SKM-1 treated with dmso at 0.1 percent for 144 hours (cell line): Measurements from ENCODE around the gene HEATR5A.
"Not testable (repeated sequence)": the region's sequence is repeated elsewhere in the genome, so short reads cannot be mapped to it uniquely, and the experiment has no call there.

Experiments
- DNase-seq: peaks from one replicate; lab custom pipeline; 2025; ENCODE audit not compliant: unreplicated experiment; lab: John Stamatoyannopoulos, UW

The HEATR5A gene

DNA sequence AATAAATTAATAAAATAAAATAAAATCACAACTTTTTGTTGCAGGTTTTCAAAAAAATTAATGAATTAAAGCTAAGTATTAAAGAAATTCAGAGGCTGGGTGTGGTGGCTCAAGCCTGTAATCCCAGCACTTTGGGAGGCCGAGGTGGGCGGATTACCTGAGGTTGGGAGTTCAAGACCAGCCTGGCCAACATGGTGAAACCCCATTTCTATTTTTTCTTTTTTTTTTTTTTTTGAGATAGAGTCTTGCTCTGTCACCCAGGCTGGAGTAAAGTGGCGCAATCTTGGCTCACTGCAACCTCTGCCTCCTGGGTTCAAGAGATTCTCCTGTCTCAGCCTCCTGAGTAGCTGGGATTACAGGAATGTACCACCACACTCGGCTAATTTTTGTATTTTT, 161.3 kb downstream of the HEATR5A start:
- DNase-seq: not testable (repeated sequence)

DNA sequence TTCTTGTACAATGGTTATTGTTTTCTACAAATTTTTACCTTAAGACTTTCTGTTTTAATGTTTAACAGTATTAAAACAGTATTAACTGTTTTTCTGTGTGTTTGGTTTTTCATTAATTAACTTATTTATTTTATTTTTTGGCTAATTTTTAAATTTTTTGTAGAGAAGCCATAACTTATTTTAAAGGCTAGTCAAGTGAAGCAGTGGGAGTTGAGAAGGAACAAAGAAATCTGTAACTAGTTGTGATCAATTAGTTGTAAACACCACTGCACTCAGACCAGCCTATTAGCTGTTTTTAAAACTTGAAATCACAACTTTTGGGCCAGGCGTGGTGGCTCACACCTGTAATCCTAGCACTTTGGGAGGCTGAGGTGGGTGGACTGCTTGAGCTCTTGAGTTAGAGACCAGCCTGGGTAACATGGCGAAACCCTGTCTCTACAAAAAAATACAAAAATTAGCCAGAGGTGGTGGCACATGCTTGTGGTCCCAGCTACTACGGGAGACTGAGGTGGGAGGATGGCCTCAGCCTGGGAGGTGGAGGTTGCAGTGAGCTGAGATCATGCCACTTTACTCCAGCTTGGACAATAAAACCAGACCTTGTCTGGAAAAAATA, 161.8 kb downstream of the HEATR5A start:
- DNase-seq: no peak

DNA sequence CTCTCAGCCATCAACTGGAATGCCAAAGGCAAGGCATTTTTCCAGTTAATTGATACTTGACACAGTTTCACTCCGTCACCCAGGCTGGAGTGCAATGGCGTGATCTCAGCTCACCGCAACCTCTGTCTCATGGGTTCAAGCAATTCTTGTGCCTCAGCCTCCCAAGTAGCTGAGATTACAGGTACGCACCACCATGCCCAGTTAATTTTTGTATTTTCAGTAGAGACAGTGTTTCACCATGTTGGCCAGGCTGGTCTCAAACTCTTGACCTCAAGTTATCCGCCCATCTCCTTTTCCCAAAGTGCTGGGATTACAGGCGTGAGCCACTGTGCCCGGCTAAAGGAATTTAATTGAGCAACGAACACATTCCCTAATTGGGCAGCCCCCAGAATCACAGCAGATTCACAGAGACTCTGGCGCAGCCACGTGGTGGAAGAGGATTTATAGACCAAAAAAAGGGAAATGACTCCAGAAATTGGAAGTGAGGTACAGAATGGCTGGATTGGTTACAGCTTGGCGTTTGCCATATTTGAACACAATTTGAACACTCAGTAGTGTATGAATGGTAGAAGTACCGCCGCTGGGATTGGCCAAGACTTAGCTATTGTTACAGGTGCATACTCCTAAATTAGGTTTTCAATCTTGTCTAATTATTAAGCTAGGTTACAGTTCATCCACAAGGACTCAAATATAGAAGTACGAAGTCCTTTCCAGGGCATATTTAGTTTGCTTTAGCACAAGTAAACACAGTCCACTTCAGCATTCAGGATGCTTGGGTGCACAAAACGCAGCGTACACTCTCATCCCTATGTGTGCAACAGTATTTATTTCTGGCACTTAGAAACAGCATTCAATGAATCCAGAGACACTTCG, 162.6 kb downstream of the HEATR5A start:
- DNase-seq: not testable (repeated sequence)

DNA sequence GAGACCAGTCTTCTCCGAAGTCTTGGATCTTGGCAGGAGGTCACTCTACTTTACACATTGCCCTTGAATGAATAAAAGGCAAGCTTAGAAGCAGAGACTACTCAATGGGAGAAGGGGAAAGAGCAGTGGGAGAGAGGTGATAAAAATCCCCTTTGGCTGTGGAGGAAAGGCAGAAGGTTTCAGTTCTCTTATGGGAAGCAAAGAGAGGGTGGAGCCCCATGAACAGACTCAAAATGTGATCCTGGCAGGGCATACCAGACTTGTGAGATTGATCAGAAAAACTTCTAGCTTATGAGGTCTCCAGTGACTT, 163.2 kb downstream of the HEATR5A start:
- DNase-seq: no peak

DNA sequence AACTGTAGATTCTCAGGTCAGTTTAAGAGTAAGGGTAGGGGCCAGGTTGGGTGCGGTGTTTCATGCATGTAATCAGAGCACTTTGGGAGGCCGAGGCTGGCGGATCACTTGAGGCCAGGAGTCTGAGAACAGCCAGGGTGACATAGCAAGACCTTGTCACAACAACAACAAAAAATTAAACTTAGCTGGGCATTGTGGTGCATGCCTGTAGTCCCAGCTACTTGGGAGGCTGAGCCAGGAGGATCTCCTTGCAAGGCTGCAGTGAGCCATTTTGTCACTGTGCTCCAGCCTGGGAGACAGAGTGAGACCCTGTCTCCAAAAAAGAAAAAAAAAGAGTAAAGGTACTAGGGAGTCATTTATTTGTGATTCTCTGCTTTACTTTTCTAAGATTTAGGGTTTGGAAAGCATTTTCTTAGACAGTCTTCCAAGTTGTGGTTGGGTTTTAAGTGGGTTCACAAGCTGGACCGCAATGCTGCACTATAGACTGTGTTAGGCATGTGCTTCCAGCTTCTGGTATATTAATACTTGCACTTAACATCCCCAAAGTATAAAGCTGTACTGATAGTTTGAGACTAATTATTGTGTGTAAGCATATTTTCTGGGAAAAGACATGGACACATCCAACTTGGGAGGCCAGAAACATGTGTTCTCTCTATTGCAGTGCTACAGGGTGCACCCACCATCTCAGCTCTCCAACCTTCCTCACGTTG, 163.7 kb downstream of the HEATR5A start:
- no peak for DNase-seq

DNA sequence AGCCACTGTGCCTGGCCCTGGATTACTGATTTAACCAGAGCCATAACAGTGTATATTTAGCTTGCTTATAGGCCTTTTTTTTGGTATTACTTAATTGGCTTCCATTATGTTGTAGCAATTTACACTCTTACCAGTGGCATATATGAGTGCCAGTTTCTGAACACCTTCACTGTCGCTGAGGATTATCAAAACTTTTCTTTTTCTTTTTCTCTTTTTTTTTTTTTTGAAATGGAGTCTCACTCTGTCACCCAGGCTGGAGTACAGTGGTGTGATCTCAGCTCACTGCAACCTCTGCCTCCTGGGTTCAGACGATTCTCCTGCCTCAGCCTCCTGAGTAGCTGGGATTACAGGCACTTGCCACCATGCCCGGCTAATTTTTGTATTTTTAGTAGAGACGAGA, 164.4 kb downstream of the HEATR5A start:
- not testable (repeated sequence) for DNase-seq

DNA sequence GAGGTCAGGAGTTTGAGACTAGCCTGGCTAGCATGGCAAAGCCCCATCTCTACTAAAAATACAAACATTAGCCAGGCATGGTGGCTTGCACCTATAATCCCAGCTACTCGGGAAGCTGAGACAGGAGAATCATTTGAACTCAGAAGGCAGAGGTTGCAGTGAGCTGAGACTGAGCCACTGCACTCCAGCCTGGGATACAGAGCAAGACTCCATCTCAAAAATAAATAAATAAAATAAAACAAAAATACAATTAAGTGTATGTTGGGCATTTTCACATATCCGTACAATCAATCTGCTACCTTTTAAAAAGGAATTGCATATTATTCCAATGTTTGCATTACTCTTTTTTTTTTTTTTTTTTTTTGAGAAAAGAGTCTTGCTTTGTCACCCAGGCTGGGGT, 165.1 kb downstream of the HEATR5A start:
- DNase-seq: no peak

DNA sequence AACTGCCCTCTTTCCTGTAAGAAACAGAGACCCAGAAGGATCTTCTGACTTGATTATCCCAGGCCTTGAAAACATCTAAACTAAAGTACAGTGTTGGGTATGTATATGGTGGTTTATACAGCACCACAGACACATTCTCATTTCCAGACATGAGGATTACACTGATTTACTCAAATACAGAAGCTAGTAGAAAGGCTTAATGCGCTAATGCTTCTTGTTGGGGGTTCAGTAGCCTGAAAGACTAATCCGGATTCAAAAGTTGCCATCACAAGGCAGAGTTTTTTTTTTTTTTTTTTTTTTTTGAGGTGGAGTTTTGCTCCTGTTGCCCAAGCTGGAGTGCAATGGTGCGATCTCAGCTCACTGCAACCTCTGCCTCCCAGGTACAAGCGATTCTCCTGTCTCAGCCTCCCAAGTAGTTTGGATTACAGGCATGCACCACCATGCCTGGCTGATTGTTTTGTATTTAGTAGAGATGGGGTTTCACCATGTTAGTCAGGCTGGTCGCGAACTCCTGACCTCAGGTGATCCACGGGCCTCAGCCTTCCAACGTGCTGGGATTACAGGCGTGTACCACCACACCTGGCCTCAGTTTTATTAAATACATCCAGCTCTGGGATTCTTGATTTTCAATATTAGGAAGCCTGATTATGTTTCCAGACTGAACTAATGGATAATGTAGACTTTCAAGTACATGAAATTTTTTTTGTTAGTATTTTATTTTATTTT, 166.4 kb downstream of the HEATR5A start:
- DNase-seq: no peak

DNA sequence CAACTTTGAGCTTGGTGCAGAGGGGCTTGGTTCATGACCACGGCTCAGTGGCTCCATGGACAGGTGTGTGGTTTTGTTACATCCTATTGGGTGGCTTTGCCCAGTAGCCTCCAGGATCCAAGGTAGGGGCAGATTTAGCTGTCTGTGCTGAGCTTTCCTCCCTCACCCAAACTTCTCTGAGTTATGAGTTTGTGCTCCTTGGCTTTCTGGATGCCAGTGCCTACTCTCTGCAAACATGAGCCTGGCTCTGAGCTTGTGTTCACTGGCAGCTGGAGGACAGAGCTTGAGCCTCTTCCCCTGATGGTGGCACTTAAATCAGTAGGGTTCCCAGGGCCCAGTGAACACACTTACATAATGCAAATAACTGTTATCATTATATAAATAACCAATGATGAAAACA, 167.5 kb downstream of the HEATR5A start:
- DNase-seq: no peak

DNA sequence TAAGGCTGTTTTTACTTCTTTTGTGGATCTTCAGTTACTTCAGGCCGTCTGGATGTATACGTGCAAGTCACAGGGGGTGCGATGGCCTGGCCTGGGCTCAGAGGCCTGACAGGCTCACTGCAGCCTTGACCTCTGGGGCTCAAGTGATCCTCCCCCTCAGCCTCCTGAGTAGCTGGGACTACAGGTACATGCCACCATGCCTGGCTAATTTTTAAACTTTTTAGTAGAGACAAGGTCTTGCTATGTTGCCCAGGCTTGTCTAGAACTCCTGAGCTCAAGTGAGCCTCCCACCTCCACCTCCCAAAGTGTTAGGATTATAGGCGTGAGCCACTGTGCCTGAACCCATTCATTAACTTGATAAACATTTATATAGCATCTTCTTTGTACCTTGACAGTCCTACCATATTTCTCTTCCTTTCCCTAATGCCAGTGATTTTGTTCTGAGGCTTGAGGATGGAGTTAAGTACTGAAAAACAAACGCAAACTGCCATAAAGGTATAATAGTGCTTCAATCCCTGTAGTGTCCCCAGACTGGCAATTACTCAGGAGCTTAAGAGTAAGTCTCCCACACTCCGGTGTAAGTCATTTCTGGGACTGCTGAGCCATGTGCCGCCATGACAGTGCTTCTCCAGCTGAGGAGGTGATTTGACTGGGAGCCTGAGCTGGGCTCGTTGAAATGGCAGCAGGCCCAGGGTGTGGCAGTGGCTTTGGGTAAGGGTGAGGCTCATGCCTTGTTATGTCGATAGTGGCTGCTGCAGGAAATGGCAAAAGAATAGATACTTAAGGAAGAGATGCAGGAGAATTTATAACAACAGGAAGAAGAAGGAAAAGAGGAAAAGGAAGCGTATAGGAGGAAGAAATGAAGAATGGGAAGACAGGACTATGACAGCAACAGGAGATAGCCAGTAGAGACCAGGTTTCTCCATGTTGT, 169.1 kb downstream of the HEATR5A start:
- DNase-seq: no peak

DNA sequence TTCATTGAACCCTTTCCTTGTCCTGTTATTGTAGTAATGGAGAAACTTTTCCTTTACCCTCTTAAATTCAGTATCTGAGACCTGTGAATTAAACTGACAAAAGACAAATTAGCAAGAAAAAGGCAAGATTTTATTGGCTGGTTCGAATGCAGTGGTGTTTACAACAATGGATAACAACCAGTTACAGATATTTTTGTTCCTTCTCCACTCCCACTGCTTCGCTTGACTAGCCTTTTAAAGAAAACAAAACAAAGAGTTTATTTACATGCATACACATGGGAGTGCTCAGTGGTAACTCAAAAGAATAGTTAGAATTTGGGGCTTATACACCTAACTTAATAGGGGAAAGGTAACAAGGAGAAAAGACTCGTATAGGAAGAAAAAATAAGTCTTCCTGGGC, 175.7 kb downstream of the HEATR5A start:
- DNase-seq: no peak

DNA sequence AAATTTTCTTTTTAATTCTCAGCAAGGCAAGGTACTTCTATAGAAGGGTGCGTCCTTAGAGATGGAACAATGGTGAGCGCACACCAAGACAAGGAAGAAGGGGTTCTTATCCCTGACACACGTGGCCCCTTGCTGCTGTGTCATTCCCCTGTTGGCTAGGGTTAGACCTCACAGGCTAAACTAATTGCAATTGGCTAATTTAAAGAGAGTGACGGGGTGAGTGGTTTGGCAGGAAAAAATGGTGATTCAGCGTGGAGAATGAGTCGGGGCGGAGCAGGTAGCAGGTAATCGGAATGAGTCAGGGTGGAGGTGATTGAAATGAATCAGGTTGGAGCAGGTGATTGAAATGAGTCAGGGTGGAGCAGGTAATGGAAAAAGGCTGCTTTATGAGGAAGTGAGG, 176.5 kb downstream of the HEATR5A start:
- no peak for DNase-seq

DNA sequence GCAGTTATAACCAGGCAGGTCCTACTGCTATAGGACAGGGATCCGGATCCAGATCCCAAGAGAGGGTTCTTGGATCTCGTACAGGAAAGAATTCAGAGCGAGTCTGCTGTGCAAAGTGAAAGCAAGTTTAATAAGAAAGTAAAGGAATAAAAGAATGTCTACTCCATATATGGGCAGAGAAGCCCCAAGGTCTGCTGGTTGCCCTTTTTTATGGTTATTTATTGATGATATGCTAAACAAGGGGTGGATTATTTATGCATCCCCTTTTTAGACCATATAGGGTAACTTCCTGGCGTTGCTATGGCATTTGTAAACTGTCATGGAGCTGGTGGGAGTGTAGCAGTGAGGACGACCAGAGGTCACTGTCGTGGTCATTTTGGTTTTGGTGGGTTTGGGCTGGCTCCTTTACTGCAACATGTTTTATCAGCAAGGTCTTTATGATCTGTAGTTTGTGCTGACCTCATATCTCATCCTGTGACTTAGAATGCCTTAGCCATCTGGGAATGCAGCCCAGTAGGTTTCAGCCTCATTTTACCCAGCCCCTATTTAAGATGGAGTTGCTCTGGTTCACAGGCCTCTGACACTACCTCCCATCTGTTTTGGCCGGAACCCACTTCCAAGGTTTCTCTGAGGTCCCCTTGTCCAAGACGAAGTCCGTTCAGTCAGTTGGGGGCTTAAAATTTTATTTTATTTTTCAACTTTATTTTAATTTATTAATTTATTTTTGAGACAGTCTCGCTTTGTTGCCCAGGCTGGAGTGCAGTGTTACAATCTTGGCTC, 178.0 kb downstream of the HEATR5A start:
- DNase-seq: not testable (repeated sequence)
